Retina (tissue), 1 donor: ENCODE data around the gene MAF.

Experiments
- DNase-seq: peaks from one replicate; pipeline ENCODE4 v3.0.0-alpha.2; 2016

Gene MAF

DNA sequence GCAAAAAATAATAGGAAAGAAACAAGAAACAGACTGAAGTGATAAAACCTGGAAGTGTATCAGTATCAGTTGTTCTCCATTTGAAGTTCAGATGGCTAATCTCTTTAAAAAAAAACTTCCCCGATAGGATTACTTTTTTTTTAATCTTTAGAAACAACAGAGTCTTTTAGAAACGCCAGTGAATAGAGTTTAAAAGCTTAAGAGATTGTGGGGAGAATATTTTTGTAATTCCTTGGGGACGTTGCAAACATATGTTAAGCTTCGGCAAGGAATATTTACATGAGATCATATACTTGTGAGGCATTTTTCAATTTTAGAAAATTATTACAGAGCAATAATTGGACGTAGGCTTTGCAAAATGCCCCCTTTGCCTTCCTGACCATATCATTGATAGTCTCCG, 13.2 kb downstream of the MAF start:
- DNase-seq = no peak

DNA sequence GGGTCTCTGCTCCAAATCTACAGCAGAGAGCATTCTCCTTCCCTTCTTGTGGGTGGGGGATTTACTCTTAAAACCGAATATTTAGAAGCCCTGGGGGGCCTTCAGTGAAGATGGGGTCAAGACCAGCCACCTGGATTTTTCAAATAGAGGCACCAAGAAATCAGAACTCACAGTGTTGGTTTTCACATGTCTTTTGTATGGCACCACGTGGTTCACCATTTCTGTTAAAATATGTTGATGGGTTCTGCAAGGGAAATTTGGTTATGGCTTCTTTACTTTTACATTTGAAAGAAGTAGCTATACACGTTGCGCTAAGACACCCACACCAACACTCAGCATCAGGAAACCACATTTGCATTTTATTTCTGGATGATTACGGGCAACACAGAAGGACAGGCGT, 17.7 kb downstream of the MAF start:
- no peak for DNase-seq

DNA sequence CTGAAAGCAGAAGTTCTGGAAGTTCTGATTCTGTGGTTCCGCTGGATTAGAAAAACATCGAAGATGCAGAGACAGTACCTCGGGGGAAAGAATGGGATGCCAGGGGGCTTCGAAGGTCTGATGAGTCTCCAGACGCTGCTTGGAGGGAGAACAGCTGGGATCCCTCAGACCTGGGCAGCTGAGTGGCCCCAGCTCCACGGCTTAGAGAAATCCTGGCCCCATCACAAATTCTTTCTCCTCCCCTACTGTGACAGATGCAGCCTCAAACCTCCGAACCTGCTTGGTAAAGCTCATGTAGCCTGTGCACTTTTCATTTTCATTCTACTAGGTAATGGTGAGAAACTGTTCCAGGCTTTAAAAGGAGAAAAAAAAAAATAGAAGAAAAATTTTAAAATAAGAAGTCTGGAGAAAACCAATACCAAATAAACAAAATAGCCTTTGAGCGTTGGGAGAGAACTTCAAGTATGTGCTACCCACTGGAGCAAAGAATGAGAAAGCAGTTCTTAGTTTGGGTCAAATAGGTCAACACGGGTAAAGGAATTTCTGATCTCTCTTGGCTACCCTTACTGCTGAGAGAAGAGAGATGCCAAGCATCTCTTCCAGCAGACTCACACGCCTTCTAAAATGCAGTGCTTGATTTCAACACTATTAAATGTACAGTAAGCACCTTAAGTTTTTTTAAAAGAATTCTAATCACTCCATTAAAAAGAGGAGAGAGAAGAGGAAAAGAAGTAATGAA, 19.9 kb downstream of the MAF start:
- no peak for DNase-seq

DNA sequence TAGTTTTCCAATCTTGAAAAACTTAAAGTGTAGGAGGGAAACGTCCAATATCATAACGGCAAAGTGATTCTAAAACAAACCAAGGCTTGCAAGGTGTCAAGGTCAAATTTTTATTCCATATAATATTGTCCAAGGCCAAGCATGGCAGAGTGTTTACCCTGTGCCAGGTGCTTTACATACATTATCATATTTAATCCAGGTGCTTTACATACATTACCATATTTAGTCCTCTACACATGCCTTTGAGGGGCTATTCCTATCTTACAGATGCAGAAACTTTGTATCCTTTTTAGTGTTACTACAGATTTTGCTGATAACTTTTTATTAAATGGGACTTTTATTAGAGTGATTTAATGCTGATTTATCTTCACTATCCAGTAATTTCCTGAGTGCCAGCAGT, 23.9 kb downstream of the MAF start:
- DNase-seq = no peak

DNA sequence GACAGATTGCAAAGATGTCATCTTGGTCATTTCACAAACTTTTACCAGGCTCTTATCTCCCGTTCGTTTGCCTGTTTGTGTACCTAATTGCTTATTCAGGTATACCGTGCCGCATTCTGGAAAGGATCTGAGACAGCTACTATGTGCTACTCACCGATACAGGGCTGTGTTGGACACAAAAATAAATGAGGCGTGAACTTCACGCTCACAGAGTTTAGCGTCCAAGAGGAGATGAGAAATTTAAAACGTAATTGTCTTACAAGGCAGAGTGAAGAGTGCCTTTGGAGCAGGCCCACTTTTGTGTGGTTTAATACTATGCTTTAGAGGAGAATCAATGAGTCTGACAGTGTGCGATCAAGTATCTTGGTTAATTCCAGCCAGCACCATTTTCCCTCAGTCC, 26.7 kb downstream of the MAF start:
- no peak for DNase-seq

DNA sequence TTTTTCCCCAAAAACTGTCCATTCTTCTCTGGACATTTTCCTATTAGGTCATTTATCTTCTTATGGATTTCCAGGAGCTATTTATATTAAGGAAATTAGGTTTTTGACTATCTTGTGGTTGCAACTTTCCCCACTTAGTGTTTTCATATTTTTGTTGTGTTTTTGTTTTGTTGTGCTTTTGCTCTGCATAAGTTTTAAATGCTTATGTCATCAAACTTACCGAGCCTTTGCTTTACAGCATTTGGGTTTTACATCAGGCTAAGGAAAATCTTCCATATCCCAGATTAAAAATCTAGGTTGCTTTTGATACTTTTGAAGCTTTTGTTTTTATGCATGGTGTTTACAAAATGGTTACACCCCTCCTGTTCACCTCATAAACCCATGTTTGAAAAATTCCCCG, 27.5 kb downstream of the MAF start:
- no peak for DNase-seq

DNA sequence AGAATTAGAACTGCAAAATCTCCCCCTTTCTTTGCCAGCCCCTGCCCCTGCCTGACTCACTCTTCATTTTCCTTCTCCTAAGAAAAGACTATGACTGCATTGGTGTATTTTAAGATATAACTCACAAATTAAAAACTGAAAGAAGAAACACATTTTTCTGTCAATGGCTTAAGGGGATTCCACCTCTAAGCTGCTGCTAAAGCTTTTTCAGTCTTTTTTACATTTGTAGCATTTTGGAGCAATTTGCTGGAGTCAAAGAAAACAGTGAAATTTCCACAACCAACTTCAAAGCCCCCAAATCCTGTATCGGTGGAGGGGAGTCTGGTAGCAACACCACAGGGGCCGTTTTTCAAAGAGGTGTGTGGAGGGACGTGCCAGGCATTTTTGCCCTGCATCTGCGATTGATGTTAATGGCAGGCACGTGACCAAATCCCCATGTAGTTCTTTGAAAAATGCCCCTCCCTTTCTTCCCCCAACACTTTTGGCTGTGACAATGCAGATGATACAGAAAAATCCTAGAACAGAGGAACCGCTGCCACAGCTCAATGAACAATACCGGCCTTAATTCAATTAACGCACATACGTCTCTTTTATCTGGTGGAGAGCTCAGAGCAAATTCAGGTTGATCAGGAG, 28.5 kb downstream of the MAF start:
- no peak for DNase-seq

DNA sequence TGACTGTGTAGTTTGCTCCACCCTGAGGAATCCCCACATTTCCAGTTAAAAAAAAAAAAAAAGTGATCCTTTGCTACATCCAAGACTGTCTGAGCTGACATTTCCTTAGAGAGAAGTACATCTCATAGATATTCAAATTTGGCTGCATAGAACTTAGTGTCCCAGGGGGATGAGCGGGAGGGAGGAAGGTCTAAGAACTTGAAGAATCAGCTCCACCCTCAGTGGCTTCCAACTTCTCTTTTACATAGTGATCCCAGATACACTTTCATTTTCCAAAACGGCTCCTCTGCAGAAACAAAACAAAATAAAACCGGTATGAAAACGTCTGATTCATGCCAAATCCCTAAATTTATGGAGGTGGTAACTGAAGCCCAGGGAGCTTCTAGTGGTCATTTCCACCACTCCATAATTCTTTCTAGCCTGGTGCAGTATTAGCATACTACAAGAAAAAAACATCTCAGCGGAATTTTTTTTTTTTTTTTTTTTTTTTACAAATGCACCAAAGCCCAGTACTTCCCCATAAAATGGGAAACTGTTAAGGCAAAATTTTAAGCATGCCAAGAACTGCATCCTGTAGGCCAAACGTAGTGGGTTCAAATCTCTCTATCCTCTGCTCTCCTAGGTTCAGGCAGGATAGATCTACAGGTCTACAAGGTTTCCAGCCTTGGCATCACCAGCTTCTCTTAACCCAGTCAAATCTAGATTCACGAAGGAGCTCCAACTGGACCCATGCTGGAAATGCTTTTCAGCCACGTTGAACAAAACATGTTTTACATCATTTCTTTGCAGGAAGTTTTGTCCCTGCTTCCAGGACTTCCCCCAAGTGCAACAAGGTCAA, 29.3 kb downstream of the MAF start:
- DNase-seq = no peak

DNA sequence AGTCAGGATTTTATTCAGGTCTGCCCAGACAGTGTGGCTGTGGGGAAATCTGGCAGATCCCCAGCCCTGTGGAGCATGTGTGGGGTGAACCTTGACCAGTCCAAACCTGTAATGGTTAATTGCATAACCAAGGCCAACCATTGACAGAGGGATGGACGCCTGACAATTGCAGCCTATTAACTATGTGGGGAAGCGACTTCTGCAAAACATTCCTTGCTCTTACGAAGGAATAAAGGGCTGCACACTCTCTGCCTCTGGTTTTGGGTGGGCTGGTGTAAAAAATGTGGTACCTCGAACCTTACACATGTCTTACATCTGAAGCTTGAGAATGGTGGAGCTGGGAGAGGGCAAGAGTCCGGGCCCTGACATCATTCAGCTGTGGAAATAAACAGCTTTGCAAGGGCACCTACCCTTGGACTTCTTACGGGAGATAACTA, 35.8 kb downstream of the MAF start:
- no peak for DNase-seq

DNA sequence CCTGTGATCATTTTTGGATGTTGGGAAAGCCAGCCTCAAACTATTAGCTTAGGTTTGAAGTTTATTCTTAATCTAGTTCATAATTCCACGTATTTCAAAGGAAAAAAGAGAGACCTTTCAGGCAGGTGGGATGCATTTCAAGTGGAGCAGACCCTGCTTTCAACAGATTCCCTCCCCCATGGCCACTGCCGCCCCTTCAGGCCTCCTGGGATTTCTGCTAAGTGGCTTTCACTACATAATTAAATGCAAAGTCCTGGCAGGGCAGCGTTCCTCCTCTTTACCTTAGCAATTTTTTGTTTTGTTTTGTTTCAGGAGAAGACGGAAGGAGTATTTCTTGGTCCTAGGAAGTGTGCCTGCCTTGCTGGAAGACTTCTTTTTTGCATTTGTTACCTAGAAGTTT, 36.6 kb downstream of the MAF start:
- DNase-seq = peak; percentile 16

DNA sequence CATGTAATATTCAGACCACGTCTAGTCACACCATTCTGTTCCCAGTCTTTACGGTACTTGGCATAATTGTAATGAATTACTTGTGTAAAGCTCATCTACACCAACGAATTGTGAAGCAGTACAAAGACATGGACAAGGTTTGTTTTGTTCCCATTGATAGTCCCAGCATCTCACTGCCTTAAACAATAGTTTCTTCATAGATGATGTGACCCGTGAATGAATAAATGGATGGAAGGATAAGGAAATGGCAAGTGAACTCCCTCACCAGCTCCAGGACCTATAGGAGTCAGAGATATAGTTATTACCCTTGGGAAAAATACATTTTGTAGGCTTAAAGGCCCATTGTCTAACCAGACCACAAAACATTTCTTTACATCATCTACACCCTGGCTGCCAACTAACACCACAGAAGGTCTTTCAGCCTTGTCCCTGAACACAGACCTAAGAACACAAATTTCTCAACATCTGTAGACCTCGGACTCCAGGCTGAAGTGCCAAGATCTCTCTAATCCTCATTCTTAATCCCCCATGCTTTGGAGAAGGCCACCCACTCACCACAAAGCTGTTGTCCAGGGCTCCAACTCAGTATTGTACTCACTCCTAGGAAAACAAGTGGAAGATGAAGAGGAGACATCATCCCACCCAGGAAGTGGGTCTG, 38.2 kb downstream of the MAF start:
- DNase-seq = no peak

DNA sequence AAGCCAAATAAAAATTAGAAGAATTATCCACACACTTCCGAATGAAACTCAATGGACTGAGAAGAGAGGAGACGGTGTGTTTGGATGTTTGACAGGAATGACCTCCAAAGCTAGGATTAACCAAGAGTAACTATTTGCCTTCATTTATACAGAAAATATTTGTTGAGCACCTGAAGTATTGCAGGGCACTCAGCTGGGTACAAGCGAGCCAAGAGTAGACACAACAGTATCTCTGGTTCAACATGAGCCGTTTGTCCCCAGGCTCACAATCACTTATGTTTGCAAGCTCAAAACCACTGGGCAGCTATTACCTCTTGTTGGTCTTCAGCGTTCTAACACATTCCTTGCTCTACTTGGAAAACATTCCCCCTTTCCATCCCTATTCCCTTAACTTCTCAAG, 38.8 kb downstream of the MAF start:
- no peak for DNase-seq

DNA sequence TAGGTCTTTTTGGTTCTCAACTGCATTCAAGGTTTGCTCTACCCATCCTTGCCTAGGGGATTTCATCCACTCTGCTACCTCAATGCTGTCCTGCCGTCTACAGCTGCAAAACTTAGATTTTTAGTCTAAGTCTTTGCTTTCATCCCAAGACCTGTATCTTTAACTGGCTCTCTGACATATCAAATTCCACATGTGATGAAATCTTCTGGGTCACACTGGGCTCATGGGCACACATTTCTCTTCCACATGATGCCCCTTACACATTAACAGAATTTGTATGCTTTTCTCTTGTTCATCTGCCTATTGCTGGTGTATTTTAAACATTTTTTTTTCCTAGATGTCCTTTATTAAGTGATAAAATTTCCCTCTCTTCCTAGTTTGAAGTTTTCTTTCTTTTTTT, 39.6 kb downstream of the MAF start:
- DNase-seq = no peak

DNA sequence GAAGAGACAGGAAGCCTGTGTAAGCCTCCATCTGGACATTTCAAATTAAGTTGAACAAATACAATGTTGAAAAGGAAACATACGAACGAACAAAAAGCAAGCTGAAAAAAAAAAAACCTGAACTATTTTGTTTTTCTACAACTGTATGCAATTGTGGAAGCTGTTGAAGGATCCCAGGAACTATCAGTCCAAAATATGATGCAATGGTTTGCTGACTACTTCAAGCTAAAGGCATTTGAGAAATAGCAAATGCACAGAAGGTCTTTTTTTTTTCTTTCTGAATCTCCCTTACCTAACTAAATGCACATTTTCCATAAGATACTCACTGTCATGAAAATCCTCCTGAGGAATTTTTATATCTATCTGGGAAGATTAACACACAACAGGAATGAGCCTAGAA, 40.2 kb downstream of the MAF start:
- no peak for DNase-seq

DNA sequence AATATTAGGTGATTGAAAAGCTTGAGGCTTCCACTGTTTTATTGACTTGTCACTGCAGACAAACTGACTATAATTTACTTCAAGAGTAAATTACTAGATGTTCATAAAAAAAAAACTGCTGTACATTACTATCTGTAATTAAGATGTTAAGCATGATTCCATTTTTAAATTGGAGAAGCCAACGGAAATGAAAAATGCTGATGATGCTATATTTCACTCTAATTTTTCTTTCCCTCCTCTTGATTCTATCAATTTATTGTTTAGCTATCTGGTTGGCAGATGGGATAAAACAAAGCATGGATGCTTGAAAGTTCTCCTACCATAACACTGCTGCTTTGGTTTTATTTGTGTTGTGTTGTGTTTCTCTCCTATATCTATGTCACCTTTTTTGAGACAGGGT, 41.0 kb downstream of the MAF start:
- no peak for DNase-seq

DNA sequence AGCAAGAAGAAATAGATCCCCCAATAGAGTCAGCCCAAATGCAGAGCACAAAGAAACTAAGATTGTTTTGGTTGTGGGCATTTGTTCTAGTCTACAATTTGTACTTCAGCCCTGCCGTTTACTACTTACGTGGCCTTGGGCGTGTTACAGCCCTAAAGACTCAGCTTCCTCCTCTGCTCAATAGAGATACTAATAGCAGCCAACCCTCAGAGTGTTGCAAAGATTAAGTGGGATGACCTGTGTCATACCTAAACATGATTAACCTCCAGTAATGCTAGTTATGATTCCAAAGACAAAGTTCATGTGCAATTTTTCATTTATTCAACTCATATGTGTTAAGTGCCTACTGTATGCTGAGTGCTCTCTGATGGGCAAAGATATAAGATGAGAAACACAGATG, 43.1 kb downstream of the MAF start:
- DNase-seq = no peak

DNA sequence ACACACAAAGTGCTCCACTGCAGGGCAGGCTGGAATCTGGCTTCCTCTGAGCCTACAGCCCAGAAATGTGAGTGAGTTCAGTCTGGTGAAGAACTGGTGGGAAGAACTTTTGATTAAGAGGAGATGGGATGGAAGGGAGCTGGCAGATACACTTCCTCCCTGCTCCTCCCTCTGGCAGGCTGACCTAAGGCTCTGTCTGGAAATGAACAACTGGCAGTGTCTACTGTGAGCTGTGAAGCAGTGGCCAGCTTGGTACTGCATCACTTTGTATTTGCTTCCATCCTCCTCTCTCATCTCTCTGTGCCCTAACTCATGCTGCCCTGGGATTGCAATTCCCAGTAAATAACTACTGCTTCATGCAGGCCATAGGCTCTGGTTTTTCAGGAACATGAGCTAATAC, 45.6 kb downstream of the MAF start:
- no peak for DNase-seq

DNA sequence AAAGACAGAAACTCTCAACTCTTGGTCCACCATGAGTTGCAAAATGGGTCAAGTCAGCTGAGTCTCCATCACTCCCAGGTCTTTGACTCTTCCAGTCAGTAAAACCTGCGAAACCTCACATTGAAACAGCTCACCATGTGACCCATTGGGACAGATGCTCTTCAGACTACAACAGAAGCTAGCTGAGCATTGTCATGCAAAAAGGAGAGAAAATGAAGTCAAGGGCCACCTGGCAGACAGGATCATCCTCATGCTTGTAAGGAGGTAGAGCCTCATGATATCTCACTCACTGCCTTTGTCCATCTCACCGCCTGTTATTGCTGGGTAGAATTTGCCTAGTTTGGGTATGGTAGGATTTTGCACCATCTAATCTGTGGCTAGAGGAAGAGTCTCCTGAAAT, 50.2 kb downstream of the MAF start:
- no peak for DNase-seq

DNA sequence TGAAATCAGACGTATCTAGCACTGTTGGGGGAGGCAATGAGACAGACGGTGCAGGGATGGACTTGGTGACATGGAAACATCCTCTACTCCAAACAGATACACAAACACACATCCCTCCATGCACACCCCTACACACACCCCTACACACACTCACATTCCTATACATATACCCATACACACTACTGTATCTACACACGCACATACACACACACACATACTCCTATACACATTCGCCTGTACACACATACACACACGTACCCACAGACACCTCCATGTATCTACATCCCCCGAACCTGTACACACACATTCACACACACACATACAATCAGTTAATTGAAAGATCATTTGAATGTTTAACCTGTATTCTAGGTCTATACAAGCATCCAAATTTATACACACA, 53.5 kb downstream of the MAF start:
- DNase-seq = no peak
